ENCODE measurements around the gene PNPLA5.
A peak's percentile ranks its signal among the peaks of the same experiment; 100 is the strongest.
"Not testable (repeated sequence)": the region's sequence is repeated elsewhere in the genome, so short reads cannot be mapped to it uniquely, and the experiment has no call there.

The PNPLA5 gene, protein sequence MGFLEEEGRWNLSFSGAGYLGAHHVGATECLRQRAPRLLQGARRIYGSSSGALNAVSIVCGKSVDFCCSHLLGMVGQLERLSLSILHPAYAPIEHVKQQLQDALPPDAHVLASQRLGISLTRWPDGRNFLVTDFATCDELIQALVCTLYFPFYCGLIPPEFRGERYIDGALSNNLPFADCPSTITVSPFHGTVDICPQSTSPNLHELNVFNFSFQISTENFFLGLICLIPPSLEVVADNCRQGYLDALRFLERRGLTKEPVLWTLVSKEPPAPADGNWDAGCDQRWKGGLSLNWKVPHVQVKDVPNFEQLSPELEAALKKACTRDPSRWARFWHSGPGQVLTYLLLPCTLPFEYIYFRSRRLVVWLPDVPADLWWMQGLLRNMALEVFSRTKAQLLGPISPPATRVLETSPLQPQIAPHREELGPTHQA

GRCh38 chr22:43891360-43892182 lies at the start of gene PNPLA5:
Gene PNPLA5 (minus strand): TSS chr22:43892013. CDS start chr22:43891880, 133 bp downstream.
- no peak for DNase-seq (ENCODE audit: low spot score)

DNA sequence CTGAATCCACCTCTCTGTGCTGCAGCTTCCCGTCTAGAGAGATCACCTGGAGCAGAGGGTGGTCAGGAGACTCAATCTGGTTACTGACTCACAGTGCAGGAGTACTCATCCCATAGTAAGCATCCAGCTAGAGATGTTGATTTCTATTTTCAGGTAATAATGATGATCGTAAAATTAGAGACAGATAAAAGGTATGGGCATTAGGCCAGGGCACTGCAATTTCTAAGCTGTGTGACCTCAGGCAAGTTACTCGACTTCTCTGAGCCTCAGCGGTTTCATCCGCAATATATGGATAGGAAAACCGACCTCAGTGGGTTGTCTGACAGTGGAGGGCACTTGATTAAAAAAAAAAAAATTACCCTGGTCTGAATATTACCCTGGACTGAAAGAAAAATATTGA lies 49.6 kb upstream of the PNPLA5 start:
- no peak for DNase-seq (ENCODE audit: low spot score)

DNA sequence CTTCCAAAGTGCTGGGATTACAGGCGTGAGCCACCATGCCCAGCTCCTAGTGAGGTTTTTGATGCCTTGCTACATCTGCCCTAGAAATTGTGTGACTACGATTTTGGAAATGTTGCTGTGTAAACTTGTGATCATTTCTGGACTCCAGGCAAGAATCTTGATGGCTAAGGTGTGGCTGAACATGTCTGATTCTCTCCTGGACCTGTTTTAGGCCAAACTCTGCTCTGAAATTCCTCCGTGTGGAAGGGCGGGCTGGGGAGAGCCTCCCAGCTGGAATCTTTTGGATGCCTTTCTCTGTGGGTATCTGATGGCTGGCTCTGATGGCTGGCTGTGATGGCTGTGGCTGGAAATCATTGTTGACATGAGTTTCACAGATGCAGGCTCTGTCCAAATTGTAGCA lies 40.0 kb upstream of the PNPLA5 start:
- DNase-seq (ENCODE audit: low spot score), result no peak

GRCh38 chr22:43928908-43929307 lies 37.1 kb upstream of the PNPLA5 start:
- no peak for DNase-seq (ENCODE audit: low spot score)

DNA sequence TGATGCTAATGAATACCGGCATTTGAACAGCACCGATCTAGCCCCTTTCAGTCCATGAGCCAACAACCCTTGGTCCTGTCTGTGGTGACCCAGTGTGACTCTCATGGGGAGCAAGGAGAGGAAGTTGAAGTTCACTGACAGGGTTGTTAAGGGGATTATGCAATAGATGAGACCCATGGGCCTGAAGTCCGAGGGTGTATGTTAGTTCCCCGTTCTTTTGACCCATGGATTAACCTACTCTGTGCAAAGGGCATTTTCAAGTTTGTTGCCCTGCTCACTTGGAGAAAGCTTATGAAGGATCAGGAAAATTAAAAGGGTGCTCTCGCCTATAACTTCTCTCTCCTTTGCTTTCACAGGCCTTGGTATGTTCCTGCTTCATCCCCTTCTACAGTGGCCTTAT lies 36.7 kb upstream of the PNPLA5 start:
- DNase-seq (ENCODE audit: low spot score), result no peak

- DNase-seq (ENCODE audit: low spot score), result no peak
Measured at GRCh38 chr22:43926349-43926710, 34.5 kb upstream of the PNPLA5 start.

DNA sequence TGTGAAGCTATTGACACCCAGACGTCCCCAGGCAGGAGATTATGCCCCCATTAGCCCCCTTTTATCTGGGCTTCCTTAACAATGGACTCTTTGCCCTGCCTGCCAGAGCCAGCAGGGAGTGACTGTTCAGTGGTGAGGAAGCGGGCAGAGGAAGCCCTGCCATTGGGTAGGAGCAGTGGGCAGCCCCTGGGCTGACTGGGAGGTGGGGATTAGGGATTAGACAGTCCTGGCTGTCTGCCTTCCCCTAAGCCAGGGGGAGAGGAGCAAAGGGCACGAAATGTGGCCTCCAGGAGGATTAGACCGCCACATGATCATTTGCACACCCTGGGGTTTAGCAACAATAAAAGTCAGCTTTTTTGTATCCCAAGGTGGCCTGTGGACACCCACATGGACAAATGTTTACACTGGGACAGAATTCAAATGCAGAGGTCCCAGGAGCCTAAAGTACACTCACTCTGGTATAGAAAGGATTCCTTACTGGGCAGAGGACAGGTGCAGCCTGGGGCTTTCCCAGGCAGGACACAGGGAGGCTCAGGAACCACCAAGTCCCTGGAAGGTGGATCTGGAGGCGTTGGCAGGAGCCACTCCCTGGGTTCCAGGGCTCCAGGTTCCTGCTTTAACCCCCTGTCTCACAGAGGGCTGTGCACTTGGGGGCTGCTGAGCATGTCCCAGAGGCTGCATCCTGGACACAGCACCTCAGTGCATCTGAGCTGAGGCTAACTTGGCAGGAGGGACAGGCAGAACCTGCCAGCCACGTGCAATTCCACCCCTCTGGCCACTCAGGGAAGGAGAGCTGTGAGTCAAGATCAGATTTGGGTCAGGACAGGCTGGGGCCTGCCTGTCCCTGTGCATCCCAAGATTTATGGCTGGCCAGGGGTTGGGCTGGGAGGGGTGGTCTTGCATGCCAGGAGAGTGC lies 33.9 kb upstream of the PNPLA5 start:
- DNase-seq (ENCODE audit: low spot score), result no peak

GRCh38 chr22:43924877-43925276 lies 33.1 kb upstream of the PNPLA5 start:
- no peak for DNase-seq (ENCODE audit: low spot score)

- peak; percentile 61 for DNase-seq (ENCODE audit: low spot score)
Measured at GRCh38 chr22:43923631-43924464, 32.0 kb upstream of the PNPLA5 start, which contains the start of gene PNPLA3. Gene PNPLA3 (plus strand): TSS chr22:43923805. CDS start chr22:43923912, 107 bp downstream.

- no peak for DNase-seq (ENCODE audit: low spot score)
Measured at GRCh38 chr22:43923191-43923590, 31.4 kb upstream of the PNPLA5 start.

DNA sequence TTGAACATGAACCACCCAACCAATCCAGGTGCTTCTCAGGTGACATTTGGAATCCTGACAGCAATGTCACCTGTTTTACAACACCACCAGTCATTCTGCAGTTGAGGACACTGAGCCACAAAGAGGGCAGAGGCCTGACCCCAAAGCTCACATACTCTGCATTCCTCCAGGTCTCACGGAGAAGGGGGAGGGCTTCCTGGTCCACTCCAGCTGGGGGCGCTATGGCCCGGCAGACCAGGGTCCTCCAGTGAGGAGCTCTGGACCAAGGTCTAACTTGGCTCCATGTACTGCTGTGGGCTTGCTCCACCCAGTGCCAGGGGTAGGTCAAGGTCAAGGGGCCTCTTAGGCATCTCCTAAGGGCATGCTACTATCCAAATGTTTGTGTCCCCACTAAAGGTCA lies 30.3 kb upstream of the PNPLA5 start:
- DNase-seq (ENCODE audit: low spot score), result no peak

DNA sequence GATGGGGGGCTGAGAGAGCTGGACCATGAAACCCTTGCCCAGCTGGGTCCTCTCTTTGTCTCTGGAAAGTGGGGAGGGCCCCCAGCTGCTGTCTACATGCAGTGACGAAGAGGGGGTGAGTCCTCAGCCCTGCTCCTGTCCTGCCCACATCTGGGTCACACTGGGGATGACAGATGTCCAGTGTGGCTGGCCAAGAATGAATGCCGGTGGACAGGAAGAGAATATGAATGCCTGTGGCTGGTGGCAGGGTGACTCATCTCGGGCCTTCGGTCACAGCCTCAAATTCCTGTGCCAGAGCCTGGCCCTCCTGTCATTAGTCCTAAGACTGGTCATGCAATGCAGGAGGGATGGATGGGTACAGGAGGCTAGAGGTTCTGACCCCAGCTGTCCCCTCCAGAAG lies 29.6 kb upstream of the PNPLA5 start:
- DNase-seq (ENCODE audit: low spot score), result no peak

DNA sequence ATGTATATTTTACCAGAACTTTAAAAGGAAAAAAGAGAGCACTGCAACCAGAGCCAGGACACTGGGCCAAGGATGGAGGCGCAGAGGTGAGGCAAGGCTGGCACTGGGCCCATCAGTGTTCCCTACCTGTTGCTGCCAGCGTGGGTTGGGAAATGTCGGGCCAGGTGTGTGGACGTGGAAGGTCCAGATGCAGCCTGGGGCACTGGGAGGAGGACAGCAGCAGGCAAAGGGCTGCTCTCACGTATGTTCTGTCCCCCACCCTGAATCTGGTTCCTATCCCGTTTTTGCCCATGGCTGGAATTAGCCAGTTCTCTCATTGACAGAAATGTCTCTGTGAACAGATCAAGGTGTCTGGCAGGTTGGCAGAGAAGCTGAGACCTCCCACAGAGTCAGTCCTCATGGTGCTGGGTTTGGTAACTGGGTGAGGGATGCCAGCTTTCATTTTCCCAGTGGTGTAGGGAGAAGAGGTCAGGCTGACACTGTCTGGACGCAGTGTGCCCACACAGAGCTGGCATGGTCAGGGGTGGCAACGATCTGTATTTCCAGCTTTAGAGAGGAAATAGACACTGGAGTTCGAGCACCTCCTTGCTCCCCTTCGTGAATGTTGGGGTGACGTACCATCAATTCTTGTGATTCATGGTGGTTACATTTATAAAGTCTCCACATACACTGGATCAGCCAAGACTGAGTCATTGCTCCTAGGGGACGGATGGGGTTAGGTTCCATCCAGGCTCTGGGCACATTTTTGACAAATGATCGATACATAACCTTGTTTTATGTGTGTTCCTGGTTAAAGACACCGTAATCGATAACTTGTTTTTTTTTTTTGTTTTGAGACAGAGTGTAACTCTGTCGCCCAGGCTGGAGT lies 27.5 kb upstream of the PNPLA5 start:
- no peak for DNase-seq (ENCODE audit: low spot score)

DNA sequence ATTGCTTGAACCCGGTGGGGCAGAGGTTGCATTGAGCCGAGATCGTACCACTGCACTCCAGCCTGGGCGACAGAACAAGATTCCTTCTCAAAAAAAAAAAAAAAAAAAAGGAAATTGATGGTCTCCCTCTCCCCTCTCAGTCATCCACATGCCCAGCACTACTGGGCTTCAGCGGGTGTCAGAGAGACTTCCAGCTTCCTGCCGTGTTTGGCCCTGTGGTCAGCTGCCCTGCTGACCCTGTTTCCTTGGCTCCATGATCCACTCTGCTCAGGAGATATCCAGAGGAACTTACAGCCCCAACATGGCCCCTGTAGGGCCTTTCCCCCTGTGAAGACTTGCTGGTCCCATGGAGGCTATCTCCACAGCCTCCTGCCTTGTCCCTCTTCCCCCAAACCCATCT lies 25.7 kb upstream of the PNPLA5 start:
- no peak for DNase-seq (ENCODE audit: low spot score)

DNA sequence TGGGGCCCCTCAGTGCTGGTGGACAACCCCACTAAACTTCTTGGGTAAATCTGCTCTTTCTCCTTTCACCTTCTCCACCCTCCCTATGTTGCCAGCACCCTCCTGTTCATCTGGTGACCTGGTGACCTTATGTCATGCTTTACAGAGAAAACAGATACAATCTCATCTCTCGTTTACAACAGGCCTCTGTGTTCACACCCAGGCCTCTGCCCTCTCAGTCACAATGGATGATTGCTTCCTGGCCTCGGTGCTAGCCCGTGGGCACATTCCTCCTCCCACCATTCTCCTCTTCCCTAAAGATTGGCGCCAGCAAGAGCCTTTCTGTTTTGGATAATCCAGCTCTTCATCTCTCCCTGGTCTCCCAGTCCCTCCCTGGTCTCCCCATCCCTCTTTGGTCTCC lies 19.5 kb upstream of the PNPLA5 start:
- no peak for DNase-seq (ENCODE audit: low spot score)

DNA sequence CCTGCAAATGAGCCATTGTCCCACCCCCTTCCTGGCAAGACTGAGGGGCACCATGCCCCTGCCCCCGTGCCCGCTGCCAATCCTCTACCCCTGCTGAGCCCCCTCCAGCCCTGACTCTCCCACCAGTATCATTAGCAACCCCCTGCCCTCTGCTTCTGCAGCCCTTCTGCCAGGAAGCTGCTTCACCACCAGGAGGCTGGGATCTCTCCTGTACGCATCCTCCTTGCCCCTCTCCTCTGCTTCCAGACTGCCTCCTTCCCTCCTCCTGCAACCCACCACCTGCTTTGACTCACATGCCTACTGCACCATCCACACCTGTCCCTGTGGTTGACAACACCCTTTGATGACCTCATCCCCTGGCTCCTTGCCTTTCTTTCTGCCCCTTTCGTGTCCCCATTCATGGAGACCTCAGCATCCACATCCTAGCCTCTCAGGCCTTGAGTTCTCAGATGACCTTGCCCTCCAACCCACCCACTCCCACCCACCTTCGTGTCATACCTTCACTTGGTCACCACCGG lies 18.4 kb upstream of the PNPLA5 start:
- DNase-seq (ENCODE audit: low spot score), result no peak

DNA sequence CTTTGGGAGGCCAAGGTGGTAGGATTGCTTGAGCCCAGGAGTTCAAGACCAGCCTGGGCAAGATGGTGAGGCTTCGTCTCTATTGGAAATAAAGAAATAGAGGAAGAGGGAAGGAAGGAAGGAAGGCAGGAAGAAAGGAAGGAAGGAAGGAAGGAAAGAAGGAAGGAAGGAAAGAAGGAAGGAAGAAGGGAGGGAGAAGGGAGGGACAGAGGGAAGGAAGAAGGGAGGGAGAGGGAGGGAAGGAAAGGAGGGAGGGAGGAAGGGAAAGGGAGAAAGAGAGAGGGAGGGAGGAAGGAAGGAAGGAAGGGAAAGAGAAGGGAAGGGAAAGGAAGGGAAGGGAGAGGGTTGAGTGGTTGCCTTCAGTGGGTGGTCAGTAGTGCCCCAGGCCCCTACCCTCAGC lies 17.9 kb upstream of the PNPLA5 start:
- no peak for DNase-seq (ENCODE audit: low spot score)

- no peak for DNase-seq (ENCODE audit: low spot score)
Measured at GRCh38 chr22:43905681-43906080, 13.9 kb upstream of the PNPLA5 start.

DNA sequence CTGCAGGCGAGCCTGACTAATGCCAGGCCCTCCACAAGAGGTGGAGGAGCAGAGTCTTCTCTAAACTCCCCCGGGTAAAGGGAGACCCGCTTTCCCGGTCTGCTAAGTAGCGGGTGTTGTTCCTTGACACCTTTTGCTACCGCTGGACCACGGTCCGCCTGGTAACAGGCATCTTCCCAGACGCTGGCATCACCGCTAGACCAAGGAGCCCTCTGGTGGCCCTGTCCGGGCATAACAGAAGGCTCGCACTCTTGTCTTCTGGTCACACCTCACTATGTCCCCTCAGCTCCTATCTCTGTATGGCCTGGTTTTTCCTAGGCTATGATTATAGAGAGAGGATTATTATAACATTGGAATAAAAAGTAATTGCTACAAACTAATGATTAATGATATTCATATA lies 12.6 kb upstream of the PNPLA5 start:
- DNase-seq (ENCODE audit: low spot score), result not testable (repeated sequence)

DNA sequence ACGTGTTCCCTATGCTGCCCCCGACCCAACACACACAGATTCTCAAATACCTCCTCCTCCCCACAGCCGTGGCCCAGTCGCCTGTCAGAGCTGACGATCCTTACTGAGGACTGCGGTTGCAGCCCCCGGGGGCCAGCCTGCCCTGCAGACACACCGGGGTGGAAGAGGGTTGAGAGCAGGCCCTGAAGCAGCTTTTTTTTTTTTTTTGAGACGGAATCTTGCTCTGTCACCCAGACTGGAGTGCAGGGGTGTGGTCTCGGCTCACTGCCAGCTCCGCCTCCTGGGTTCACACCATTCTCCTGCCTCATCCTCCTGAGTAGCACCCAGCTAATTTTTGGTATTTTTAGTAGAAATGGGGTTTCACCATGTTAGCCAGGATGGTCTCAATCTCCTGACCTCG lies 11.2 kb upstream of the PNPLA5 start:
- DNase-seq (ENCODE audit: low spot score), result peak; percentile 69
